A549 (cell line): ENCODE results near the gene LAMA3.

Source experiments
- CEBPB ChIP-seq, 2 experiments: fragments of >200 bp in 1 of 2; sonication (Bioruptor Twin) in 1 of 2; formaldehyde crosslinking in 1 of 2; IDR thresholded peaks; 2 replicates each; pipeline ENCODE4 v1.6.1; 2012 to 2016
- CTCF ChIP-seq: fragments of >200 bp; sonication (Bioruptor Twin); formaldehyde crosslinking; IDR thresholded peaks from 3 replicates; pipeline ENCODE4 v1.5.1; 2016
- NPAS2 ChIP-seq: fragments of 250-450 bp; sonication (Bioruptor Pico); IDR thresholded peaks from 2 replicates; pipeline ENCODE4 v1.8.0; 2022; ENCODE audit warnings: mild to moderate bottlenecking, moderate library complexity, borderline replicate concordance
- POLR2A ChIP-seq: IDR thresholded peaks from 2 replicates; pipeline ENCODE4 v1.6.1; 2012; ENCODE audit warnings: mild to moderate bottlenecking, low read length
- POLR2AphosphoS2 ChIP-seq: conservative IDR thresholded peaks from 2 replicates; pipeline ENCODE4 v1.6.1; 2012; ENCODE audit warnings: low read length, improper control_type of control experiment, inconsistent platforms
- SMC3 ChIP-seq: fragments of >200 bp; sonication (Bioruptor Twin); formaldehyde crosslinking; IDR thresholded peaks from 3 replicates; pipeline ENCODE4 v1.6.1; 2018; ENCODE audit warnings: inconsistent platforms
- TP53 ChIP-seq: fragments of 250-450 bp; sonication (Bioruptor Pico); IDR thresholded peaks from 2 replicates; pipeline ENCODE4 v1.5.0; 2021; ENCODE audit warnings: mild to moderate bottlenecking, moderate library complexity
- ZFP36 ChIP-seq: fragments of 450-650 bp; IDR thresholded peaks from 2 replicates; pipeline ENCODE4 v1.6.1; 2014; ENCODE audit warnings: borderline replicate concordance; ENCODE audit not compliant: partially characterized antibody
- ZNF302 ChIP-seq: fragments of 250-450 bp; sonication (Bioruptor Pico); IDR thresholded peaks from 2 replicates; pipeline ENCODE4 v1.9.0; 2021; ENCODE audit warnings: inconsistent platforms, mild to moderate bottlenecking, moderate library complexity
- TF ChIP-seq, protein P1 (sequence below): fragments of 200-600 bp; sonication (generic); IDR thresholded peaks from 2 replicates; pipeline ENCODE4 v1.6.1; 2016; ENCODE audit warnings: antibody characterized with exemption, mild to moderate bottlenecking, moderate library complexity
- TF ChIP-seq, protein P2 (sequence below): IDR thresholded peaks from 2 replicates; pipeline ENCODE4 v1.6.1; 2012; ENCODE audit warnings: low read depth, borderline replicate concordance

- TF ChIP-seq POLR2A, result no peak
- no peak for TF ChIP-seq TP53 (CRISPR knock-in tag)
- no peak for TF ChIP-seq CTCF
- TF ChIP-seq ZNF302 (CRISPR knock-in tag), result no peak
- no peak for TF ChIP-seq CEBPB (IDR thresholded peaks at IDR 0.05)
- no peak for TF ChIP-seq ZFP36
- TF ChIP-seq, protein P1, sequence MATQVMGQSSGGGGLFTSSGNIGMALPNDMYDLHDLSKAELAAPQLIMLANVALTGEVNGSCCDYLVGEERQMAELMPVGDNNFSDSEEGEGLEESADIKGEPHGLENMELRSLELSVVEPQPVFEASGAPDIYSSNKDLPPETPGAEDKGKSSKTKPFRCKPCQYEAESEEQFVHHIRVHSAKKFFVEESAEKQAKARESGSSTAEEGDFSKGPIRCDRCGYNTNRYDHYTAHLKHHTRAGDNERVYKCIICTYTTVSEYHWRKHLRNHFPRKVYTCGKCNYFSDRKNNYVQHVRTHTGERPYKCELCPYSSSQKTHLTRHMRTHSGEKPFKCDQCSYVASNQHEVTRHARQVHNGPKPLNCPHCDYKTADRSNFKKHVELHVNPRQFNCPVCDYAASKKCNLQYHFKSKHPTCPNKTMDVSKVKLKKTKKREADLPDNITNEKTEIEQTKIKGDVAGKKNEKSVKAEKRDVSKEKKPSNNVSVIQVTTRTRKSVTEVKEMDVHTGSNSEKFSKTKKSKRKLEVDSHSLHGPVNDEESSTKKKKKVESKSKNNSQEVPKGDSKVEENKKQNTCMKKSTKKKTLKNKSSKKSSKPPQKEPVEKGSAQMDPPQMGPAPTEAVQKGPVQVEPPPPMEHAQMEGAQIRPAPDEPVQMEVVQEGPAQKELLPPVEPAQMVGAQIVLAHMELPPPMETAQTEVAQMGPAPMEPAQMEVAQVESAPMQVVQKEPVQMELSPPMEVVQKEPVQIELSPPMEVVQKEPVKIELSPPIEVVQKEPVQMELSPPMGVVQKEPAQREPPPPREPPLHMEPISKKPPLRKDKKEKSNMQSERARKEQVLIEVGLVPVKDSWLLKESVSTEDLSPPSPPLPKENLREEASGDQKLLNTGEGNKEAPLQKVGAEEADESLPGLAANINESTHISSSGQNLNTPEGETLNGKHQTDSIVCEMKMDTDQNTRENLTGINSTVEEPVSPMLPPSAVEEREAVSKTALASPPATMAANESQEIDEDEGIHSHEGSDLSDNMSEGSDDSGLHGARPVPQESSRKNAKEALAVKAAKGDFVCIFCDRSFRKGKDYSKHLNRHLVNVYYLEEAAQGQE, result no peak
- TF ChIP-seq, protein P2, sequence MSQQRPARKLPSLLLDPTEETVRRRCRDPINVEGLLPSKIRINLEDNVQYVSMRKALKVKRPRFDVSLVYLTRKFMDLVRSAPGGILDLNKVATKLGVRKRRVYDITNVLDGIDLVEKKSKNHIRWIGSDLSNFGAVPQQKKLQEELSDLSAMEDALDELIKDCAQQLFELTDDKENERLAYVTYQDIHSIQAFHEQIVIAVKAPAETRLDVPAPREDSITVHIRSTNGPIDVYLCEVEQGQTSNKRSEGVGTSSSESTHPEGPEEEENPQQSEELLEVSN, result no peak
- TF ChIP-seq POLR2AphosphoS2, result no peak
- TF ChIP-seq NPAS2 (CRISPR knock-in tag), result no peak
- no peak for TF ChIP-seq SMC3
Observed at GRCh38 chr18:23861326-23861725, 172.1 kb downstream of the LAMA3 start.
